HG02938 (cell line): ENCODE measurements around the gene TSSC4.

Source experiments
- ATAC-seq: cut with Tn5 transposase; IDR thresholded peaks from one replicate; pipeline ENCODE4 v1.9.1; 2021; ENCODE audit warnings: mild to moderate bottlenecking, moderate library complexity; ENCODE audit not compliant: unreplicated experiment

TSSC4 gene

DNA sequence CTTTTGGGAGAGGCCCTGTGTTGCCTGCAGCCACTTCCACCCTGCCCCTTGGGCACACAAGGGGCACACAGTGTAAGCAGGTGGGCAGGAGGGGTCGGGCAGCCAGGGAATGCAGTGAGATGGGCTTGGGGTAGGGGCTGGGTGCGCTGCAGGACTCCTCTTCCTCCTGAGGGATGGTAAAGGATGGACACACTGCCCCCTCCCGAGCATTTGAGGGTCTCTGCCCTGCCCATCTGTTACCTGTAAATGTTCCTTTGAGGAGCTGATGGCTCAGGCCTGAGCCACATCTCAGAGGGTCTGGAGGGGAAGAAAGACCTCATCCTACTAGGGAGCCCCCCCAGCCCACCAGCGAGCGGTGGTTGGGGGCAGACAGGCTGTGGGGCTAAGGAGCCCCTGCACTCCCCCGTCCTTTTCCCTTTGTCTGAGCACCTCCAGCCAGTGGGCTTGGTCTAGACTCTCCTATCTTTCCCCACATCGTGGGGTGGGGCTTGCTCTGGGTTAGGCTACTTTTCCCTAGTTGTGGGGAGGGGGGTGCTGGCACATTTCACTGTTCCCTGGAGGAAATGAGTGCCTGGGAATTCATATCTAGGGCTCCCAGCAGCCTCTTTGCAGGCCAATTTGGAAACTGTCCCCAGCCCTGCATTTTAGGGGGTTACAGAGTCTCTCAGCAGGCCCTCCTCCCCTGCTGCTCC lies 1.7 kb upstream of the TSSC4 start:
- no peak for ATAC-seq

DNA sequence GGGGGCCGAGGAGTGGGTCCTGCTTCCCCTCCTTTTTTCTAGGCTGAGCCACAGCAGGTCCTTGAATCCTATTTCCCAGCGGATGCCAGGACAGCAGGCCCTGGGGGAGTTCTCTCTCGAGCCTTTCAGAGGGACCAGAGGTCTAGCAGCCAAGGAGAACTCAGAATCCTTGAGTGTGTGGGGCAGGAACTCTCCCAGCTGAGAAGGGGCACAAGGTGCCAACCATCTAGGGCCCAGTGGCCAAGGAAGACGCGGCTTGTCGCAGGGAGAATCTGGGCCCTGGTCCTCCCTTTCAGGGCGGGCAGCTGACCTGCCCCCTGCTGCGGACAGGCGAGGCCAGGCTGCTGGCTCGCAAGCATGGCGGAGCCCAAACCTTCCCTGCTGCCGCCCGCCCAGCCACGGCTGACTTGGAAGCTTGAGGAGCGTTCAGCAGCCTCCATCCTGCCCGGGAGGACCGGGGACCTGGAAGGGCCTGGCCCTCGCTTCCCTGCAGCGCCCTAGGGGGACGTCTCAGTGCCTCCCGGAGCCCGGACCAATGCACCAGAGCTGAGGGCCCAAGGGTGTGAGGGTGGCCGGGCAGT lies 972 bp upstream of the TSSC4 start:
- peak; percentile 16 for ATAC-seq

DNA sequence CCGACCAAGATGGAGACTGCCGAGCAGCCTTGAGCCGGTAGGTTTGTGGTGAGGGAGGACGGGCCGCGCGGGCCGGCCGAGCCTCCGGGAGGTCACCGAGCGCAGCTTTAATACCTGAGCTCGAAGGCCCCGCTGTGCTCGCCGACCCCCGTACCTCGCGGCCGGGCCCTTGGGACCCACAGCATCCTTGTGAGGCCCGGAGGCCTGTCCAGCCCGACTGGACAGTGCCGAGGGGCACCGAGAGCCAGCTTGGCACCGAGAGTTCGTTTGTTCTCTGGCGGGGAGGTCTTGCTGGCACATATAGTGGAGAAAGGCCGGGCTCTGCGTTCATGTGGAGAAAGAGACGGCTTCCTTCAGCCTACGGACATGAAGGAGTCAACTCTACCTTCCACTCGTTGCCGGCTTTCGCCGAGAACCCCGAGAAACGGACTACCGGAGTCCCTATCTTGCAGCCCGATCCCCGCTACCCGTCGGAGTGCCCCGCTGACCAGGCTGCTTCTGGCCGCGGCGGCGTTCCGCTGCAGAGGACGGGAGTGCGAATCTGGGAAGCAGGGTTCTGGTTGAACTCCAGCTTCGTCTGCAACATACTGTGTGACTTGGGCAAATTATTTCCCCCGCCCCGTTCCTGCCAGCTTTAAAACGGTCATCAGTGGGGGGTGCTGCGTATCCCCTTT lies 349 bp downstream of the TSSC4 start:
- ATAC-seq = no peak

DNA sequence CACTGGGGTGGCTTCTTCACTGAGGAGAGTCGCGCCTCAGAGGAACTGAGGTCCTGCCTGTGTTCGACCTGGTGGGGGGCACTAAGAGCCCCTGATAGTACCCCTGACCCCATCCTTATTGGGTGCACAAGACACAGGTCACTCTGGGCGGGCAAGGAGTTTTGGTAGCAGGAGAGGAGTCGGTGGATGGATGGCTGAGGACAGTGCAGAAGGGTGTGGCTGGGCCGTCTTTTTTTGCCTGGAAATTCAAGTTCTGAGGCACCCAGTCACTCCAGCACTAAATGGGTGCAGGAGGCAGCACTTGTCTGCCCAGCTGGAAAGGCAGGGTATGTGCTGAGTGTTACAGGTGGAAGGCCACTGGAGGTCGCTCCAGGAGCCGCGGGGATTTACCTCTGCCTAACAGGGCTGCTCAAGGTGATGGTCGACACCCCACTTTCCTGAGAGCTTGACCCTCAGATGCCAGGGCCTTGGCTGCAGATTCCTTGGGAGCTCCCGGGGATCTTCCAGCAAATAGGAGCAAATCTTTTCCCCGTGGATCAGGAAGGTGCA lies 960 bp downstream of the TSSC4 start:
- ATAC-seq = no peak

DNA sequence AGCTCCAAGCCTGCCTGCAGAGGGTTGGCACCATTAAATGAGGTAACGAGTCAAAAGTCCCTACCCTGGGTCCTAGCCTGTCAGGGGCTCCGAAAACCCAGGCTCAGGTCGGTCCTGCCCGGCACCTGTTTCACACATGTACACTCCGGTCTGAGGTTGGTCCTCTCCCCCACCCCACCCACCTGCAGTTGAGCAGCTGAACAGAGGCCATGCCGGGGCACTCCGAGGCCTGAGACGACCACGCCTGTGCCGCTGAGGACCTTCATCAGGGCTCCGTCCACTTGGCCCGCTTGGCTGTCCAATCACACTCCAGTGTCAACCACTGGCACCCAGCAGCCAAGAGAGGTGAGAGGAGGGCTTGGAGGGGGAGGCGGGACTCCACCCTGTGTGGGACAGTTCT lies 1.6 kb downstream of the TSSC4 start:
- no peak for ATAC-seq

DNA sequence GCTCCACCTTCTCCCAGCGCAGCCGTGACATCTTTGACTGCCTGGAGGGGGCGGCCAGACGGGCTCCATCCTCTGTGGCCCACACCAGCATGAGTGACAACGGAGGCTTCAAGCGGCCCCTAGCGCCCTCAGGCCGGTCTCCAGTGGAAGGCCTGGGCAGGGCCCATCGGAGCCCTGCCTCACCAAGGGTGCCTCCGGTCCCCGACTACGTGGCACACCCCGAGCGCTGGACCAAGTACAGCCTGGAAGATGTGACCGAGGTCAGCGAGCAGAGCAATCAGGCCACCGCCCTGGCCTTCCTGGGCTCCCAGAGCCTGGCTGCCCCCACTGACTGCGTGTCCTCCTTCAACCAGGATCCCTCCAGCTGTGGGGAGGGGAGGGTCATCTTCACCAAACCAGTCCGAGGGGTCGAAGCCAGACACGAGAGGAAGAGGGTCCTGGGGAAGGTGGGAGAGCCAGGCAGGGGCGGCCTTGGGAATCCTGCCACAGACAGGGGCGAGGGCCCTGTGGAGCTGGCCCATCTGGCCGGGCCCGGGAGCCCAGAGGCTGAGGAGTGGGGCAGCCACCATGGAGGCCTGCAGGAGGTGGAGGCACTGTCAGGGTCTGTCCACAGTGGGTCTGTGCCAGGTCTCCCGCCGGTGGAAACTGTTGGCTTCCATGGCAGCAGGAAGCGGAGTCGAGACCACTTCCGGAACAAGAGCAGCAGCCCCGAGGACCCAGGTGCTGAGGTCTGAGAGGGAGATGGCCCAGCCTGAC lies 2.5 kb downstream of the TSSC4 start:
- ATAC-seq = no peak

DNA sequence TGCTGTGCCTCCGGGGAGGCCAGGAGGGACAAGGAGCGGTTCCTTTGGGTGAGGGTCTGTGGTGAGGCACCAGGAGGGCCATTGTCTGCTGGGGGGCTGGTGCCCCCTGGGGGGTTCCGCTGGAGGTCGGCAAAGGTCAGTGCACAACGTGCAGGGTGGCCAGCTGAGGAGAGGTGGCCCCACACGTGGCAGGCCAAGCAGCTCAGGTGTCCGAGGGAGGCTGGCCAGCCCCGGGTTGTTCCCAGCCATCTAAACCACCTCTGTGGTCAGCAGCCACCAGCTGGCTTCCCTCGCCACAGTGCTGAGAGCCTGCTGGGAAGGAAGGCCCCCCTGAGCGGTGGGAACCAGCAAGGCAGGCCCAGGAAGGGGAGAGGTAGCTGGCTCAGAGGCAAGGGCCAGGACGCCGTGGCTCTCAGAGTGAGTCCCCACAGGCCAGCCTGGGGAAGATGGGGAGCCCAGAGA lies 4.2 kb downstream of the TSSC4 start:
- no peak for ATAC-seq

DNA sequence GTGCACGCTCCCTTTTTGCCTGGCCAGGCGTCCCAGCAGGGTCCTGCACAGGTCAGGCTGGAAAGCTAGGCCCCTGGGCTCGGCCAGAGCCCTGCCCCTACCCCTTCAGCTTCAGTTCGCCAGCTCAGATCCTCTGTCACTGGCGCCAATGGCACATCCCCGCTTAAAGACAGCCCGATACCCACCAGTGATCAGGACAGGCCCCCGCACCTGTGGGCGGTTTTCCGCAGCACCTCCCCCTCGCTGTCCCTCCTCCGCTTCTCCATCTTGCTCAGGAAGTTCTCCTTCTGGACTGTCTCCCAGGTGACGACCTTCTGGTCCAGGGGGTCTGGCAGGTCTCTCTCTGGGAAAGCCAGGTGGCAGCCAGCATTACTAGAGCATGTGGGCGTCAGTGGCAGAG lies 5.9 kb downstream of the TSSC4 start:
- ATAC-seq = no peak

DNA sequence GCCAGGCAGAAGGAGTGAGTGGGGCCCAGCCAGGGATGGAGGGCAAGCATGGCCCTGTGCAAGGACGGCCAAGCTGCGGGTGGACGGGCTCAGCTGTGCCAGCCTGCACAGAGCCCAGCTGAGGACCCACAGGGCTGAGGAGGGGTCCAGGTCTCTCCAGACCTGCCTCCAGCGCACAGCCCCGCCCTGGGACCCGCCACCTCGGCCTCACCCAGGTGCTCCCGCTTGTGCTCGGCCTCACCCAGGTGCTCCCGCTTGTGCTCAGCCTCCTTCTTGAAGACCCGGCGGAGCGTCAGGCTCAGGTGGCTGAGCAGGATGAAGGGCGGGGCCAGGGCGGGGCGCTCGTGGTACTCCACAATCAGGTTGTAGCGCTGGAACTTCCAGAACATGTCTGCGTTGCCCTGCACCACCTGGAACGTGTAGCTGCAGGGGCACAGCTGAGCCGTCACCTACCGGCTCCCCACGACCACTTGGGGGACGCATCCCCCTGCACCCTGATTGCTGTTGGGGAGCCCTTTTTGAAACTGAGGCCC lies 6.4 kb downstream of the TSSC4 start:
- no peak for ATAC-seq

DNA sequence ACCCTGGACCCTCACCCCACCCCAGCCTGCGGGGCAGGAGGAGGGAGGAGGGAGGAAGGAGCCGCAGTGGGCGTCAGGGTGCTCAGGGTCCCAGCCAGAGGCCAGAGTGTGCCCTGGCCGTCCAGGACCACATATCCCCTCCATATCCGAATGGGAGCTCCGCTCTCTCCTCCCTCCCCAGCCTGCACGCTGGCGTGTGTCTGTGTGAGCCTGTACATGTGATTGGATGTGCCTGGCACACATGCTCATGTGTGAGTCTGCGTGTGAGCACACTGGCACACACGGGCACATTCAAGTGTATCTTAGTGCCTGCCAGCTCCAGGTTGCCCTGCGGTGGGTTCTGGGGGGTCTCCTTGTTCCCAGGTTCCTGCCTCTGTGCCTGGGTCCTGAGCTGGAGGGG lies 8.1 kb downstream of the TSSC4 start:
- no peak for ATAC-seq

DNA sequence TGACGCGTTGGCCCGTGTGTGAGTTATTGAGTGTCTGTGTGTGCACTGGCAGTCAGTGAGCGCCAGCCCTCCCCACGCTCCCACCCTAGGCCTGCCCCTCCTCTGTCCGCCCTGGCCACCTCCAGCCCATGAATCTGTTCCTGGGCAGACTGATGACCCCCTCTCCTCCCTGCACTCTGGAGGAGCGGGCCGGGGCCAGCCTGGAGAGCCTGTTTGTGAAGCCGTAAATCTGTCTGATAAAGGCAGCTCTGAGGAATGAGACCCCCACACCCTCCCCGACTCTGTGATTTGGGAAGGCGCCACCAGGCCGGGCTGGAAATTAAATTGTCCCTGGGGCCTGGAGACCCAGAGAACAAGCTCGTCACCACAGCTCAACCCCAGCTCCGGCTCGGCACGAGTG lies 8.6 kb downstream of the TSSC4 start:
- ATAC-seq = no peak

DNA sequence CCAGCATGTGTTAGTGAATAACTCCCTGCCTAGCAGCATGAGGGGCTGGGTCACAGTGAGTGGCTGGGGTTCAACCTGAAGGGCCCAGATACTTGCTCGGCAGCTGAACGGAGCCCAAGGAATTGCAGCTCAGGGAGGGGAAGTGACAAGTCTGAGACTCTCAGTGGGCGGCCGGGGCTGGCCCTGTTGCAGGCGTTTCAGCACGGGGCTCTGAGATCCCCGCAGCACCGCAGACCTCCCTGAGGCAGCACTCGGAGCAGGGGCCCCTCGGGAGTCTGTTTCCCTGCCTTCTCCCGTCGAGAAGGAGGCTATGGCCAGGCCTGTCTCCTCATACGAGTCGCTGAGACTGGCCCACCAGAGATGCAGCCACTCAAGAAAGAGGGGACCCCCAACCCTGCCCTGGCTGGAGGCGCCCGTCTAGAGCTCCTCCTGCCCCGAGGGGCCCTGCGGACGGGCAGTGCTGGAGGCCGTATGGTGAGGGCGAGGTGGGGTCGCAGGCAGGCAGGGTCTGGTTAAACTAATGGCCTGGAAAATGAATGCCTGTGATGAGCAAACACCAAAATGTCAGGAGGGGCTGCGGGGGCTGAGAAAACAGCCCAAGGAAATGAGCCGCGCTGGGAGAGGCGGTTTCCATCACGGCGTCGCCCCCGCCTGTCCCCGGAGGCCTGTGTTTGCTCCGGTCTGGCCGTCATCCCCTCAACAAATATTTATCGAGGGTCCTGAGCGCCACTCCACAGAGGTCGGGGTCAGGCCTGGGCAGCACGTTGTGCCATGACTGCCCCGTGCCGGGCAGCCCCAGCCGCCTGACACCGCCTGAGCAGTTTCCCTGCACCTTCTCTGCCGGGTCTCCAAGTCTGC lies 9.3 kb downstream of the TSSC4 start:
- ATAC-seq = no peak

DNA sequence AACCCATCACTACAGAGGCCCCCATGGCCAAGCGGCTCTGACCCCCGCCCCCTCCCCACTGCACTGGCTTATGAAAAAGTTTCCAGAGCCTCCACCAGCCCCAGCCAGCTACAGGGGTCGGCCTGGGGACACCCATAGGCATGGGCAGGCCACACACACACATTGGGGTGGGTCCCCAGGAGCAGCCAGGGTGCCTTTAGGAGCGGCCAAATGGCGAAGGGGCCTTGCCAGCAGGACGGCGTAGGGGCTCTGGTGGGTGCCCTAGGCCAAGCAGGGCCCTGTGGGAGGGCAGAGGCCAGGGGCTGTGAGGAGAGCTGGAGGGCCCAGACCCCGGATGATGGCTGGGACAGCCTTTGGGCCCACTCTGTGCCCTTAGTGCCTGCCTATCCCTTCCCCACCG lies 10.1 kb downstream of the TSSC4 start:
- ATAC-seq = no peak

DNA sequence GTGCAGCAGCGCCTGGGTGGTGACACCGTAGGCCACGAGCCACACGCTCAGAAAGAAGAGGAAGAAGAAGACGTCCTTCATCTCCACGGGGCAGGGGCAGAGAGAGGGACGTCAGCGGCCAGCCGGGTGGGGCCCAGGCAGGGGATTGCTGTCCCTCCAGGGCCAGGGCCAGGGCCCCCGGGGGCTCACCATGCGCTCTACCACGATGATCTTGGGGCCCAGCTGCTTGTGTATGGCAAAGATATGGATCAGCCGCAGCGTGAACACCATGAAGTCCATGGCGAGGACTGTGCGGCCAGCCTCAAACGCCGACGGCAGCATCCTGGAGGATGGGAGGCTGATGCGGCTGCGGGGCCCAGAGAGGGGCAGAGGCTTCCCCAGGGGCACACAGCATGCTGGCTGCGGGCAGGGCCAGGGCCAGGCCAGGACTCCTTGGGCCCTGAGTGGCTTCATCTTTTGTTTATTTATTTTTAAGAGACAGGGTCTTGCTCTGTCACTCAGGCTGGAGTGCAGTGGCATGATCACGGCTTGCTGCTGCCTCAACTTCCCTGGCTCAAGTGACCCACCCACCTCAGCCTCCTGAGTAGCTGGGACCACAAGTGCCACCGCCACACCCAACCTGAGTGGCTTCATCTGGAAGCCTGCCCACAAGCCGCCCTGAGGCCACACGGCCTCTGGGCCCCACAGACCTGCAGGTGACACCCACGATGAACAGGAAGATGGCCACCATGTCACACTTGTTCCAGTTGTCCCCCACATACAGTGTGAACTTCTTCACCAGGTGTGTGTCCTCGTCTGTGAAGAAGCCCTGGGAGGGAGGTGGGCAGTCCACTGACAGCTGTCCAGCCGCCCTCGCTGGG lies 11.1 kb downstream of the TSSC4 start:
- ATAC-seq = no peak

DNA sequence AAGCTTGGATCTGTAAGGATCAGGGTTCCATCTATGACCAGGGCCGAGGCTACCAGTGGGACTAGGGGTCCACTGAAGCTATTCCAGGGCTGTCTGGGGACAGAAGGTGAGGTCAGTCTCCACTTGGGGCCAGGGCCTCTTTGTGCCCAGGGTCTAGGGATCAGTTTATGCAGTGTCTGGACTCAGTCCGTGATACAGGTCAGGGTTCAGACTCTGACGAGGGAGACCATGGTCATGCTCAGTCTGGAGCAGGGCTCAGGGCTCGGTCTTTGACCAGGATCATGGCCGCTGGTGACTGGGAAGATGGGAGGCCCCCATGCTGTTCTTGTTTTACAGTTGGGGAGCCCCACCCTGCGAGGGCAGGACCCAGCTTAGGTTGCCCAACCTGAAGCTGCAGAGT lies 11.8 kb downstream of the TSSC4 start:
- ATAC-seq = no peak

DNA sequence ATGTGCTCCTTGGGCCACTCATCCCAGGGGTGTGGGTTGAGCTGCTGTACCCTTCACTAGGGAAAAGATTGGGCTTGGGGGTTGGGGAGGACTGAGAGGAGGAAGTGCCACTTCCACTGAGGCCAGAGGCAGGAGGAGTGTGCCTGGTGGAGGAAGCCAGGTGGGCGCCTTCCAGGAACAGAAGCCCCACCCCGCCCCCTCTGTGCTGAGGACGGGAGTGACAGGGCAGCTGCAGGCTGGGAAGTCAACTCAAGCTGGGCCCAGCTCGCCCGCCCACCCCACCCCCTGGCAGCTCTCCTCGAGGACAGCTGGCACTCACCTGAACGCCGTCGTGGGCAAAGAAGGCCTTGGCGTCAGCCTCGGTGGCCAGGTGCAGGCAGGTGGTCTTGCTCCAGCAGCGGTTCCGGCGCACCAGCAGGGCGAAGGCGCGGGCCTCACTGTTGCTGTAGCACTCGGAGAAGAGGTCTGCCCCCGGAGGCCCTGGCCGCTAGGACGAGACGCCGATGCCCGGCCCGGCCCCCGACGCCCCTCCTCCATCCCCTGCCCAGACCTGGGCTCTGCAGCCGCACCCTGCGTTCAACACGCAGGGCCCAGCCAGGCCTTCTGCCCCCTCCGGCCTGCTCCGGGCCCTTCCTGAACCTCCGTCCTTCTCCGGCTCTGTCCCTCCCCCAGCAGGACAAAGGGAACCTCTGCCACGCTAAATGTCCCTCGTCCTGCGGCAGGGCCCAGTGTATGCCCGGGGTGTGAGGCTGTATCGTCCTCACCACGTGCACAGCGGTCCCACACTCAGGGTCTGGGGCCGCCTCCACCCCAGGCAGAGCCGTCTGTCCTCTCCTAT lies 13.4 kb downstream of the TSSC4 start:
- ATAC-seq = no peak

DNA sequence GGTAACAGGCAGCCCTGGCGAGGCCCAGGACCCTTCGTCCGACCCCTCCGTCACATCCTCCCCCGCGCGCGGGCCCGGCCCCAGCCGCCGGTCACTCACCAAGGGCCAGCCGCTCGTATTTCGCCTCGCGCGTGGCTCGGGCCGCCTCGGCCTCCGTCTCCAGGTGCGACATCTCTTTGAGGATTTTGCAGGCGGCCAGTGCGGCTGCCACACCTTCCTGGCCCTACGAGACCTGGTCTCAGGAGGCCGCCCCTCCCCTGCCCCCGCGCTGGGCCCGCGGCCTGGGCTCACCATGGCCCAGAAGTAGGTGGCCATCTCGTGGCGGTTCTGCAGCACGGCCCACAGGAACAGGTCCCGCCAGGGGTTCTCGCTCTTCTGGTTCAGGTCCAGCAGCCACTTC lies 14.1 kb downstream of the TSSC4 start:
- no peak for ATAC-seq

DNA sequence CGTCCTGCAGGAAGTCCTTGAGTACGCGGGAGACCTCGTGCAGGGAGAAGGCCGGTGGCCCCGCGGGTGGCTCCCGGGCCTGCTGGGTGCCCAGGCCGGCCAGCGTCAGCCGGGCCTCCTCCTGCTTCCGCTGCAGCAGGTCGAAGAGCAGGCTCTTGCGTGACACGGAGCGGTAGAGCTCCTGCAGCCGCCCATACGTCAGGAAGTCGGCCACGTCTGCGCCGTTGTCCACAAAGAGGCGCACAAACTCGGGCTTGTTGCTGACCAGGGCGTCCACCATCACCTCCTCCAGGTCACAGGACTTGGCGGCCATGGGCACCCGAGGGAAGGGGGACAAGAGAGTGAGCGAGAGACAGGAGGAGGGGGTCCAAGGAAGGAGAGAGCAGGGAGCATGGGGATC lies 14.6 kb downstream of the TSSC4 start:
- ATAC-seq = no peak
